Body of pancreas (tissue), 4 donors: ENCODE data around the gene PEMT. TPM values are rescaled to one million over a fixed set of nuclear protein-coding genes. Genes with fewer than 3 reads are reported as not detected.

ENCODE experiments used
- ATAC-seq: fragments of 150-250 bp; one replicate; pipeline ENCODE4 v1.9.1; 2016
- DNase-seq, 4 donors: peaks; one replicate each; pipeline ENCODE4 v3.0.0-alpha.2; 2019
- H3K27ac ChIP-seq, 4 donors: fragments of 200-600 bp; sonication (generic); 1 replicate in 3 of 4; 2 replicates in 1 of 4; pipeline versions ENCODE4 v1.5.1 to v1.6.1; 2016 to 2019; ENCODE audit warnings: mild to moderate bottlenecking in 1 of 4, mixed read lengths in 1 of 4, moderate library complexity in 1 of 4
- H3K27me3 ChIP-seq, 2 donors: fragments of 200-600 bp; sonication (generic); one replicate each; pipeline ENCODE4 v1.6.0; 2016; ENCODE audit warnings: mild to moderate bottlenecking in 1 of 2
- H3K36me3 ChIP-seq, 2 donors: fragments of 200-600 bp; sonication (generic); replicated peaks in 1 of 2; 2 replicates each; pipeline ENCODE4 v1.5.1; 2016; ENCODE audit warnings: low read depth in 2 of 2; ENCODE audit not compliant: insufficient read depth in 1 of 2
- H3K4me1 ChIP-seq: fragments of 200-600 bp; sonication (generic); one replicate; pipeline ENCODE4 v1.6.0; 2016
- H3K4me3 ChIP-seq, 2 donors: fragments of 200-600 bp; sonication (generic); 1 replicate in 1 of 2; 2 replicates in 1 of 2; pipeline ENCODE4 v1.5.1; 2016 to 2019
- H3K9me3 ChIP-seq, 3 donors: fragments of 200-600 bp; sonication (generic); 1 replicate in 2 of 3; 2 replicates in 1 of 3; pipeline ENCODE4 v1.5.1; 2016
- CTCF ChIP-seq, 7 experiments: fragments of 450-650 bp in 4 of 7; fragments of 200-600 bp in 3 of 7; sonication (generic) in 3 of 7; IDR thresholded peaks; one replicate each; pipeline ENCODE4 v1.5.1; 2016 to 2019; ENCODE audit warnings: antibody characterized with exemption in 7 of 7
- POLR2A ChIP-seq, 3 donors: fragments of 450-650 bp; IDR thresholded peaks; one replicate each; pipeline ENCODE4 v1.6.1; 2016; ENCODE audit warnings: antibody characterized with exemption in 3 of 3, mild to moderate bottlenecking in 2 of 3
- WGBS, 2 donors: methylation state at CpG; one replicate each; pipeline ENCODE4 v1.1.5; 2017; 5-methylcytosine and 5-hydroxymethylcytosine counted together
- intact Hi-C: fragments of 100-400 bp; cut with DNase I; formaldehyde crosslinking; loops from one replicate; pipeline ENCODE4 v1.15.1; 2023
- total RNA-seq, 2 donors: library from RNA; depleted of rRNA; stranded (reverse); fragments of >200 nt; gene quantifications; one replicate each; pipeline ENCODE4 v1.1.0, GENCODE V29; 2016

PEMT gene
- total RNA-seq, 2 donors from 2014 or later: 23.4 to 27.8 TPM

- 86 to 89% methylated on average over 7 to 10 of the region's 10 CpGs for WGBS, 2 donors
- Histone ChIP-seq H3K27me3 (no peaks in the 10 kb centered on the region), H3K27ac (no peak overlapping the region), H3K9me3 (no peaks in the 10 kb centered on the region), H3K36me3 (no peaks in the 10 kb centered on the region), H3K4me1 (peaks cover 39% of the 10 kb centered on the region), H3K4me3 (no peak overlapping the region)
- ATAC-seq (no peak), DNase-seq (no peak)
- intact Hi-C loops: no loop called here
- no peak for TF ChIP-seq POLR2A (IDR thresholded peaks at IDR 0.05)
- no peak for TF ChIP-seq CTCF (IDR thresholded peaks at IDR 0.05)
Measured at GRCh38 chr17:17565471-17566339, 25.8 kb downstream of the PEMT start.

DNA sequence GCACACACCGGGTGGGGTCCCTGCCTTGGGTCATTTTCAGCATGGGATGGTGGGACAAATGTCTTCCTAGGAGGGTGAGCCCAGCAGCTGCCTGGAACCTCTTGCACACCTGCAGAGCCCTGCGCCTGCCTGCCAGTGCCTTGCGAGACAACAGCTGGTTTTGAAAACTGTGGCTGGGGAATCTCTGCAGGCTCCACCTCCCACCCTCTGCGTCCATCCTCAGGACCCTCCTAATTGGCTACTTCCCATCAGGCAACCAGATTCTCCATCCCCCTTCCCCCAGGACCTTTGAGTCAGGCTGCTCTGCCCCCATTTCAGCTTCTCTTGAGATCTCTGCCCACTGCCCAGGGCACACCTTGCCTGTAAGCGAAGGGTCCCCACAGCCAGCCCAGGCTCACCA lies 26.6 kb downstream of the PEMT start:
- Histone ChIP-seq H3K27me3 (no peaks in the 10 kb centered on the region), H3K9me3 (no peaks in the 10 kb centered on the region), H3K4me1 (peaks cover 31% of the 10 kb centered on the region), H3K36me3 (no peaks in the 10 kb centered on the region), H3K27ac (no peak overlapping the region), H3K4me3 (no peak overlapping the region)
- TF ChIP-seq CTCF (IDR thresholded peaks at IDR 0.05) (no peak), POLR2A (IDR thresholded peaks at IDR 0.05) (no peak)
- intact Hi-C loops: no loop called here
- no peak for DNase-seq
- WGBS, 2 donors: 89% methylated on average over 4 to 5 of the region's 5 CpGs
- ATAC-seq: no peak

DNA sequence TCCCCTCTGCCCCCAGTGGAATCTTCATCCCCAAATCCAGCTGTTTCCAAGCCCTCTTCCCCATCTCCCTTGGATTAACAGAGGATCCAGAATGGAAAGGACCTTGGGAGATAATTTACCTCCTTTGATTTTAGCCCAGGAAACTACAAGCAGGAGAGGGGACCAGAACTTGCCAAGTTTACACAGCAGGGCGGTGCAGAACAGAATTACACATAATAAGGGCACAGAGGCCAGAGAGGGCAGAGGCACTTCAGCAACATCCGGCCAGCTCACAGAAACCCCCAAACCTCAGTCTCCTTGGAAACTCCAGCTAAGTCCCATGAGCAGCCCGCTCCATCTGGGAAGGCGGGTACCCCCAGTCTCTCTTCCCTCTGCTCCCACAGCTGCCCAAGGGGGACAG lies 27.2 kb downstream of the PEMT start:
- ATAC-seq: no peak
- Histone ChIP-seq H3K9me3 (no peaks in the 10 kb centered on the region), H3K27me3 (no peaks in the 10 kb centered on the region), H3K4me3 (no peak overlapping the region), H3K4me1 (peaks cover 25% of the 10 kb centered on the region), H3K36me3 (no peaks in the 10 kb centered on the region), H3K27ac (no peak overlapping the region)
- intact Hi-C loops: no loop called here
- no peak for DNase-seq
- TF ChIP-seq POLR2A (IDR thresholded peaks at IDR 0.05) (no peak), CTCF (IDR thresholded peaks at IDR 0.05) (no peak)
- 86 to 88% methylated on average over 1 to 4 of the region's 4 CpGs for WGBS, 2 donors

GRCh38 chr17:17563530-17563929 lies 28.0 kb downstream of the PEMT start:
- no peak overlapping the region for H3K4me3 ChIP-seq
- H3K27me3 ChIP-seq: no peaks in the 10 kb centered on the region
- no peak overlapping the region for H3K27ac ChIP-seq
- H3K36me3 ChIP-seq: no peaks in the 10 kb centered on the region
- peaks cover 18% of the 10 kb centered on the region for H3K4me1 ChIP-seq
- no peak for TF ChIP-seq CTCF (IDR thresholded peaks at IDR 0.05)
- TF ChIP-seq POLR2A (IDR thresholded peaks at IDR 0.05): no peak
- ATAC-seq (no peak), DNase-seq (no peak)
- intact Hi-C loops: no loop called here
- 94 to 95% methylated on average over 10 to 13 of the region's 13 CpGs for whole genome bisulfite sequencing, 2 donors
- no peaks in the 10 kb centered on the region for H3K9me3 ChIP-seq

- Histone ChIP-seq H3K4me1 (peaks cover 4% of the 10 kb centered on the region), H3K27me3 (no peaks in the 10 kb centered on the region), H3K27ac (peak overlapping the region; percentile 42 to 73 (median 60)), H3K4me3 (no peak overlapping the region), H3K36me3 (no peaks in the 10 kb centered on the region), H3K9me3 (no peaks in the 10 kb centered on the region)
- TF ChIP-seq CTCF (IDR thresholded peaks at IDR 0.05): no peak
- TF ChIP-seq POLR2A (IDR thresholded peaks at IDR 0.05): no peak
- WGBS, 2 donors: 80 to 82% methylated on average over 2 to 15 of the region's 15 CpGs
- ATAC-seq (no peak), DNase-seq (no peak)
- intact Hi-C loops: no loop called here
Measured at GRCh38 chr17:17562146-17562511, 29.4 kb downstream of the PEMT start.
